Testis (tissue), 3 donors: ENCODE results near the gene DMPK. TPM values are rescaled to one million over a fixed set of nuclear protein-coding genes. Genes with fewer than 3 reads are reported as not detected.

Experiments
- DNase-seq: peaks from one replicate; pipeline ENCODE4 v3.0.0-alpha.2; 2019
- H3K27ac ChIP-seq, 2 donors: fragments of 200-600 bp; sonication (generic); one replicate each; pipeline ENCODE4 v1.5.1; 2019
- H3K27me3 ChIP-seq: fragments of 200-600 bp; sonication (generic); one replicate; pipeline ENCODE4 v1.5.1; 2019
- H3K36me3 ChIP-seq: fragments of 200-600 bp; sonication (generic); one replicate; pipeline ENCODE4 v1.5.1; 2017; ENCODE audit warnings: low read depth; ENCODE audit errors: missing control alignments
- H3K4me1 ChIP-seq: fragments of 200-600 bp; sonication (generic); one replicate; pipeline ENCODE4 v1.5.1; 2019
- H3K4me3 ChIP-seq, 2 donors: fragments of 200-600 bp; sonication (generic); one replicate each; pipeline ENCODE4 v1.5.1; 2017 to 2019
- H3K9me3 ChIP-seq: fragments of 200-600 bp; sonication (generic); one replicate; pipeline ENCODE4 v1.5.1; 2017
- POLR2A ChIP-seq: fragments of 450-650 bp; IDR thresholded peaks from one replicate; pipeline ENCODE4 v1.6.1; 2017; ENCODE audit warnings: antibody characterized with exemption, mild to moderate bottlenecking, moderate library complexity
- WGBS, 2 donors: methylation state at CpG; one replicate each; pipeline ENCODE4 v1.1.5; 2018; 5-methylcytosine and 5-hydroxymethylcytosine counted together
- intact Hi-C: fragments of 100-400 bp; cut with DNase I; formaldehyde crosslinking; loops from one replicate; pipeline ENCODE4 v1.15.1; 2023; ENCODE audit warnings: low total_unique reads
- polyA plus RNA-seq: library from polyadenylated mRNA; stranded (reverse); fragments of 350-450 nt; fragmentation: Illumina TruSeq; extraction: RNeasy Lipid Tissue Mini Kit (QIAGEN cat#74804); gene quantifications from one replicate; pipeline ENCODE4 v1.2.3, GENCODE V29; 2014; ENCODE audit warnings: low read depth, low replicate concordance; ENCODE audit not compliant: insufficient read depth
- total RNA-seq, 2 donors: library from RNA; depleted of rRNA; stranded (reverse); fragments of >200 nt; gene quantifications; one replicate each; pipeline ENCODE4 v1.2.3, GENCODE V29; 2016
- TF ChIP-seq, protein P1 (sequence below), 3 experiments: fragments of 450-650 bp in 2 of 3; fragments of 200-600 bp in 1 of 3; sonication (generic) in 1 of 3; IDR thresholded peaks; one replicate each; pipeline ENCODE4 v1.5.1; 2016 to 2019; ENCODE audit warnings: antibody characterized with exemption in 3 of 3, mild to moderate bottlenecking in 2 of 3, moderate library complexity in 1 of 3

The DMPK gene
- total and polyA plus RNA-seq, 3 donors from 2014 or later: 42.6 to 68.8 (median 66.2) TPM

DNA sequence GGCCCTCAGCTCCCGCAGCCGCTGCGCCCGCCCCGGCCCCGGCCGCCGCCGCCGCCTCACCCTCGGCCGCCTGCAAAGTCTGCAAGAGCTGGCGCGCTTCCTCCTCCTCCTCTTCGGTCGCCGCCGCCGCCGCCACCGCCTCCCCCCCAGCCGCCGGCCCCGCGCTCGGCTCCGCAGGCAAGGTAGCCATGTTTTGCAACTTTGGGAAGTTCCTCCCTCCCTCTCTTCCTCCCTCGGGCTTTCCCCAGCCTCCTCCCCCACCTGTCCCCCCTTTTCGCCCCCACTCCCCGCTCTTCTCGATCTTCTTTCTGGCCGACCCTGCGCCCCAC, 13.7 kb downstream of the DMPK start:
- intact Hi-C loops: no loop called here
- Histone ChIP-seq H3K27ac (peak overlapping the region; percentile 85 to 95), H3K4me3 (peak overlapping the region; percentile 69 to 71), H3K27me3 (no peaks in the 10 kb centered on the region), H3K9me3 (no peaks in the 10 kb centered on the region), H3K36me3 (no peaks in the 10 kb centered on the region), H3K4me1 (peaks cover 40% of the 10 kb centered on the region)
- TF ChIP-seq, protein P1, sequence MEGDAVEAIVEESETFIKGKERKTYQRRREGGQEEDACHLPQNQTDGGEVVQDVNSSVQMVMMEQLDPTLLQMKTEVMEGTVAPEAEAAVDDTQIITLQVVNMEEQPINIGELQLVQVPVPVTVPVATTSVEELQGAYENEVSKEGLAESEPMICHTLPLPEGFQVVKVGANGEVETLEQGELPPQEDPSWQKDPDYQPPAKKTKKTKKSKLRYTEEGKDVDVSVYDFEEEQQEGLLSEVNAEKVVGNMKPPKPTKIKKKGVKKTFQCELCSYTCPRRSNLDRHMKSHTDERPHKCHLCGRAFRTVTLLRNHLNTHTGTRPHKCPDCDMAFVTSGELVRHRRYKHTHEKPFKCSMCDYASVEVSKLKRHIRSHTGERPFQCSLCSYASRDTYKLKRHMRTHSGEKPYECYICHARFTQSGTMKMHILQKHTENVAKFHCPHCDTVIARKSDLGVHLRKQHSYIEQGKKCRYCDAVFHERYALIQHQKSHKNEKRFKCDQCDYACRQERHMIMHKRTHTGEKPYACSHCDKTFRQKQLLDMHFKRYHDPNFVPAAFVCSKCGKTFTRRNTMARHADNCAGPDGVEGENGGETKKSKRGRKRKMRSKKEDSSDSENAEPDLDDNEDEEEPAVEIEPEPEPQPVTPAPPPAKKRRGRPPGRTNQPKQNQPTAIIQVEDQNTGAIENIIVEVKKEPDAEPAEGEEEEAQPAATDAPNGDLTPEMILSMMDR (IDR thresholded peaks at IDR 0.05): no peak
- no peak for TF ChIP-seq POLR2A
- WGBS, 2 donors: 0 to 1% methylated on average over 14 to 27 of the region's 33 CpGs
- DNase-seq: peak; percentile 26

DNA sequence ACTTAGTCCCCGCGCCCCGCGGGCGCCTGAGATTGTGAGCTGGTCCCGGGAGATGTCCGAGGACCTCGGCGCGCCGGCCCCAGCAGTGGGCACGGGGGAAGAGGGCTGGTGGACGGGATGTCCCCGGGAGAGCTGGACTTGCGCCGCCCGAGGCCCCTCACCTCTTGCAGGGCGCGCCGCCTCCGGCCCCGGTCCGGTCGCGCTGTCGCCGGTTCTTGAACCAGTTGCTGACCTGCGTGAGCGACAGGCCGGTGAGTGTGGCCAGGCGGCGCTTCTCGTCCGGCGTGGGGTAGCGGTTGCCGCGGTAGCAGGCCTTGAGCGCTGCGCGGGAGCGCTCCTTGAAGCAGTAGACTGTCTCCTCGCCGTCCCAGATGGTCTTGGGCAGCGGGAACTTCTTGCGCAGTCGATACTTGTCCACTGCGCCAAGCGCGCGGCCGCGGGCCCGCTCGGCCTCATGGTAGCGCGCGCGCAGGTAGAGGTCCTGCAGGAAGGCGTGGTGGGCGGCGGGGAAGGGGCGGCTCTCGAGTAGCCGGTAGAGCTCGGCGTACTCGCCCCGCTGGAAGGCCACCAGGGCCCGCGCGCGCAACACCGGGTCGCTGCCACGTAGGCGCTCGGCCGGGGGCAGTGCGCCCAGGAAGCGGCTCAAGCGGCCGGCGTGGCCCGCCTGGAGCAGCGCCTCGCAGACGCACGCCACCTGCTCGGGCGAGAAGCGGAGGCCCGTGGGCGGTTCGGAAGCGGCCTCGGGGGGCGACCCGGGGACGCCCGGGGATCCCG, 14.2 kb downstream of the DMPK start:
- Histone ChIP-seq H3K4me1 (peaks cover 43% of the 10 kb centered on the region), H3K9me3 (no peaks in the 10 kb centered on the region), H3K4me3 (peak overlapping the region; percentile 69 to 71), H3K27ac (peak overlapping the region; percentile 85 to 95), H3K27me3 (no peaks in the 10 kb centered on the region), H3K36me3 (no peaks in the 10 kb centered on the region)
- 1% methylated on average over 23 of the region's 102 CpGs; no CpG with 5 or more reads in 1 of the 2 donors for WGBS, 2 donors
- intact Hi-C loops: no loop called here
- DNase-seq: peak; percentile 77
- TF ChIP-seq POLR2A: no peak
- TF ChIP-seq, protein P1 (IDR thresholded peaks at IDR 0.05): no peak

DNA sequence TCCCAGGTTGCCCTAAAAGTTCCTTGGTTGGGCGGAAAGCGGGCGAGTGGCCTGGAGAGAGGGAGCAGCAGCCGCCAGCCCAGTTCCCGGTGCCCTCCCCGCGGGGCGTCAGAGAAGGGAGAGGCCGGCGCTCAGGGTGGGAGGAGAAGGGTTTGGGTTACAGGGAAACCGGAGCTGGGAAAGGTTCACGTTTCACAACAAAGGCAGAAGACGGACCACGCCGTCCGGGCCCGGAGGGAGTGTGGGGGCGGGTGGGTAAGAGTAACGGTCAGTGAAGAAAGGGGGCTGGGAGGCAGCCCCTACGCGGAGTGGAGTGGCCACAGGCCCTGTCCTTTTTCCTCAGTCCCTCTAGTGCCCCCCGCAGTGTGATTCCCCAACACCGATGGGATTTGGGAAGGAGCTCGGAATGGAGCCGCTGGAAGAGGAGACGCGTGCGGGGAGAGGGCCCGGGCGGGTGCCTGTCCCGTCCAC, 14.8 kb downstream of the DMPK start:
- no peaks in the 10 kb centered on the region for H3K36me3 ChIP-seq
- TF ChIP-seq, protein P1 (IDR thresholded peaks at IDR 0.05): no peak
- peak; percentile 46 for TF ChIP-seq POLR2A
- peak; percentile 77 for DNase-seq
- no peaks in the 10 kb centered on the region for H3K9me3 ChIP-seq
- H3K27ac ChIP-seq: peak overlapping the region; percentile 85 to 95
- H3K4me3 ChIP-seq: peak overlapping the region; percentile 69 to 71
- H3K27me3 ChIP-seq: no peaks in the 10 kb centered on the region
- WGBS, 2 donors: 5 to 6% methylated on average over 22 to 31 of the region's 31 CpGs
- peaks cover 43% of the 10 kb centered on the region for H3K4me1 ChIP-seq
- intact Hi-C loops: no loop called here

DNA sequence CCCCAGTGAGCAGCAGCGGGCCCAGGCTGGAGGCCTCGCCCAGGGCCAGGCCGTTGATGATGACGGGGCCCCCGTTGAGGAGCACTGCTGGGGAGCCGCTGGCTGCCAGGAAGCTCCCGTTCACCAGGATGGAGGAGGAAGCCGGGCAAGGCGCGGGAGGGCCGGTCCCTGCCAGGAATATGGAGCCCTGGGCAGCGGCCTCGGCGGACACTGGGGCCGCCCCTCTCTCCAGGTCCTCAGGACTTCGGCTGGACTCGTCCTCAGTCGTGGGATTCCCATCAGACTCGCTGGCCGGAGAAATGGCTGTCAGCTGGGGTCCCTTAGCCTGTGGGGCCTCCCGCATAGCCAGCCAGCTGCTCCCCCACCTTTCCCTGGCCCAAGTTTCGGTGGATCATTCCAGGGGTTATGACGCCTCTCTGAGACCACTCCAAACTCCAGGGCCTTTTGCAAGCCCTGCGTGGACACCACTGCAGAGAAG, 15.4 kb downstream of the DMPK start:
- WGBS, 2 donors: 18% methylated on average over 16 of the region's 24 CpGs; no CpG with 5 or more reads in 1 of the 2 donors
- peak overlapping the region; percentile 69 to 71 for H3K4me3 ChIP-seq
- peak; percentile 24 for DNase-seq
- intact Hi-C loops: no loop called here
- peak overlapping the region; percentile 85 to 95 for H3K27ac ChIP-seq
- no peak for TF ChIP-seq POLR2A
- TF ChIP-seq, protein P1 (IDR thresholded peaks at IDR 0.05): no peak
- H3K36me3 ChIP-seq: no peaks in the 10 kb centered on the region
- no peaks in the 10 kb centered on the region for H3K9me3 ChIP-seq
- no peaks in the 10 kb centered on the region for H3K27me3 ChIP-seq
- peaks cover 43% of the 10 kb centered on the region for H3K4me1 ChIP-seq
